GM12872 (cell line): ENCODE data around the gene KDM5A.

ENCODE experiments used
- CTCF ChIP-seq: IDR thresholded peaks from 3 replicates; pipeline ENCODE4 v1.5.1; 2011; ENCODE audit warnings: low read depth, mild to moderate bottlenecking, low read length, moderate library complexity; ENCODE audit not compliant: insufficient read depth

KDM5A gene

GRCh38 chr12:253116-253831, 135.8 kb downstream of the KDM5A start:
- TF ChIP-seq CTCF: no peak

DNA sequence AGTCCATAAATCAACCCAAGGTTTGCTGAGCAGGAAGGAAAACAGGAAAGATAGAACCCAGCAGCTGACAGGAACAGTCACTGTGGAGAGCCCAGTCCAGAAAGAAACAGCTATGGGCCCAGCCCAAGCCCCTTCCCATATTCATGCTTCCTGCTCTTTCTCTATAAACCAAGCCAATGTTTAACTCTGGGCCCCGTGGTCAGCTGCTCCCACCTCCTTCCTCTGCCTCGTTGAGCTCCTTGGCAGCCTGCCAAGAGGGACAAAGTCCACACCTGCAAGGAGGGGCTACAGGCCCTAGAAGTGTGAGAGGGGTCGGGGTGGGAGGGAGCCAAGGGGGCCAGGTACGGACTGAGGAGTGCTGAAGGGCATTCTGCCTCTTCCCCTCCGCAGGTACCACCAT, 136.5 kb downstream of the KDM5A start:
- TF ChIP-seq CTCF: no peak

- TF ChIP-seq CTCF: no peak
Measured at GRCh38 chr12:247271-247670, 141.8 kb downstream of the KDM5A start.

GRCh38 chr12:243381-243780, 145.7 kb downstream of the KDM5A start:
- no peak for TF ChIP-seq CTCF

DNA sequence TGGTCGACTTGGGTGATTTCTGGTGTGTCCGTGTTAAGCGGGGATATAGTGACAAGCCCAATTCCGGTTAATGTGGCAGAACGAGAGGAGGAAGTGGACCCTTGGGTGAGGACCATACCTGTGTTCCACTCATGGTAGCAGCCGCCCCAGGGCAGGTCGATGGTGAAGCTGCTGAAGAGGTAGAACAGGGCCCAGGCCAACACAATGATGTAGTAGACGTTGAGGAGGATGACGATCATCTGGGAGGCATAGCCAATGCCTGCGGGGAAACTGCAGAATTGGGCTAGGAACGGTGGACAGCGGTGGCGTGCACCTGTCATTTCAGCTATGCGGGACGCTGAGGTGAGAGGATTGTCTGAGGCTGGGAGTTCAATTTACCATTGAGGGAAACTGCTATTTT, 146.6 kb downstream of the KDM5A start:
- TF ChIP-seq CTCF: no peak

- no peak for TF ChIP-seq CTCF
Measured at GRCh38 chr12:241266-241665, 147.9 kb downstream of the KDM5A start.

DNA sequence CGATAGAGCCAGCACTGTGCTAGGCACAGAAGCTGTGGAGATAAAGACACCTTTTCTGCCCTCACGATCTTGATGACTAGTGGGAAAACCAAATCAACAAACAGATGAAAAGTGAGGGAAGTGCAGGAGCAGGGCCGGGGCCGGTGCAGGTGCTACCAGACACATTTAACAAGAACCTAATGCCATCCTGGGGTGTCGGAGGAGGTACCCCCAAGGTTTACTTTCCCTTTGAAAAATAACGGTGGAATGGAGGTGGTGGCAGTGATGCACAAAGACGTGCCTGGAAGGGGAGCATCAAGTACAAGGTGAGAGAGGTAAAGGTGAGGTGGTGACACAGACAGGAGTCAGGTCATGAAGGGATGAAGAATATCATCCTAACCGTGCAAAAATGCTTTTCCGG, 148.6 kb downstream of the KDM5A start:
- no peak for TF ChIP-seq CTCF
